ENCODE data around the gene TCTN1.
A peak's percentile ranks its signal among the peaks of the same experiment; 100 is the strongest.

Gene TCTN1

DNA sequence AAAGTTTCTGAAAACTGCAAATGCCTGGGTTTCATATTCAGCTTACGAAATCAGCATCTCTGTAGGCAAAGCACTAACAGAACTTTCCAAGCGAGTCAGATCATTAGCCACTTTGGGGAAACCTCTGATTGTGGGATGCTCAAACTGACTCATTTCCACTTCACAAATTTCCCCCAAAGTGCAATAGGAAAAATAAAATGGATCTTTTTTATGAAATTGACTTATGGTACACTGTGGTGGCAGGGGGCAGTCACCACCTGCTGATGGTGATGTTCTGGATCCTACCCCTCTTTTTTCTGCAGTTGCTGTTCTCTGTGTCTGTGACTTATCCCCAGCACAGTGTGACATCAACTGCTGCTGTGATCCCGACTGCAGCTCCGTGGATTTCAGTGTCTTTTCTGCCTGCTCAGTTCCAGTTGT, 5.6 kb downstream of the TCTN1 start:
- TF ChIP-seq, protein P1, sequence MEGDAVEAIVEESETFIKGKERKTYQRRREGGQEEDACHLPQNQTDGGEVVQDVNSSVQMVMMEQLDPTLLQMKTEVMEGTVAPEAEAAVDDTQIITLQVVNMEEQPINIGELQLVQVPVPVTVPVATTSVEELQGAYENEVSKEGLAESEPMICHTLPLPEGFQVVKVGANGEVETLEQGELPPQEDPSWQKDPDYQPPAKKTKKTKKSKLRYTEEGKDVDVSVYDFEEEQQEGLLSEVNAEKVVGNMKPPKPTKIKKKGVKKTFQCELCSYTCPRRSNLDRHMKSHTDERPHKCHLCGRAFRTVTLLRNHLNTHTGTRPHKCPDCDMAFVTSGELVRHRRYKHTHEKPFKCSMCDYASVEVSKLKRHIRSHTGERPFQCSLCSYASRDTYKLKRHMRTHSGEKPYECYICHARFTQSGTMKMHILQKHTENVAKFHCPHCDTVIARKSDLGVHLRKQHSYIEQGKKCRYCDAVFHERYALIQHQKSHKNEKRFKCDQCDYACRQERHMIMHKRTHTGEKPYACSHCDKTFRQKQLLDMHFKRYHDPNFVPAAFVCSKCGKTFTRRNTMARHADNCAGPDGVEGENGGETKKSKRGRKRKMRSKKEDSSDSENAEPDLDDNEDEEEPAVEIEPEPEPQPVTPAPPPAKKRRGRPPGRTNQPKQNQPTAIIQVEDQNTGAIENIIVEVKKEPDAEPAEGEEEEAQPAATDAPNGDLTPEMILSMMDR (IDR thresholded peaks at IDR 0.05; ENCODE audit: insufficient read depth, low read depth, low read length, missing control alignments) = peak; percentile 30
- DNase-seq (ENCODE audit: low read depth) = peak; percentile 86
- H3K4me3 ChIP-seq (ENCODE audit: low read depth, low read length) = peak overlapping the region; percentile 60

DNA sequence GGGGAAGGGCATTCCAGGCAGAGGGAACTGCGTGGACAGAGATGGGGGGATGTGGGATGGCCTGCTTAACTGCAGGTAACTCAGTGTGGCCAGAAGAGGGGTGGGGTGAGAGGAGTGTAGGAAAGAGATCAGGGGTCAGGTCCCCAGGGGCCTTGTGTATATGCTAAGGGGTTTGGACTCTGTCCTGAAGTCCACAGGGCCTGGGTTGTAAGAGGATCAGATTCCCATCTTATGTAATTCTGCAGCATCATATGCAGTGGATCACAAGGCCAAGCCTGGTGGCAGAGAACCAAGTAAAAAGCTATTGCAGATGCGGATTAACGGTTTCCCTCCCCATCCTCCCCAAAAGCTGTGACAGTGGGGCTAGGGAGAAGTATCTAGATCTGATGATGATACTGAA, 8.7 kb downstream of the TCTN1 start:
- H3K4me3 ChIP-seq (ENCODE audit: low read depth, low read length) = no peak overlapping the region
- TF ChIP-seq, protein P1 (IDR thresholded peaks at IDR 0.05; ENCODE audit: insufficient read depth, low read depth, low read length, missing control alignments) = no peak
- no peak for DNase-seq (ENCODE audit: low read depth)

DNA sequence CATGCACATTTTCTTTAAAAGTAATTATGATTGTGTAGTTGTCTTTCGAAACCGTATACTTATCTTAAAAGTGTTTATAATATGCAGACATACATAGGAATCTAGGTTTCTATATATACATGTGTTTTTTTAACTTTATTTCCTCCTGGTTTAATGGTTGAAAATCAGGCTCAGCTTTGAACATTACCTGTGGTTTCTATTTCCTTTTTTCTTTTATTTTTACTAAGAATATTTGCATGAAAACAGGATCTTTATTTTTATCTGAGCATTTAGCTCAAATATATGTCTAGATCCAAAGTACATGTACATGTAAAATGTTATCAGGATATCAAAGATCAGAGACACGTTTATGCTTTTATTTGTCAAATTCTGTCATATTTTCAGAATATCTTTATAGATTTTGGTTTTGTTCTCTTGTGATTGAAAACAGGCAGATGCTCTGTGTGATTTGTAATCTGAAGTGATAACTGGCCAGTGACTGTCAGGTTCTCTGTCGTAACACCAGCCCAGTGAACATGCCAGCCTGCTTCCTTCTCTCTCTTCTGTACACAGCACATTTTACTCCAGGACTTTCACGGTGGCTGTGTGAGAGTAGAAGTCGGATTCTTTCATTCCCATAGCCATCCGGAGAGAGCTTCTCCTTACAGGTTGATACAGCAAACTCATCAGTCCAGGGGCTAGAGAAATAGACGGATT, 13.7 kb downstream of the TCTN1 start:
- TF ChIP-seq, protein P1 (IDR thresholded peaks at IDR 0.05; ENCODE audit: insufficient read depth, low read depth, low read length, missing control alignments) = no peak
- DNase-seq (ENCODE audit: low read depth) = no peak
- no peak overlapping the region; the same call in 1 of the 2 replicates for H3K4me3 ChIP-seq (ENCODE audit: low read depth, low read length)

DNA sequence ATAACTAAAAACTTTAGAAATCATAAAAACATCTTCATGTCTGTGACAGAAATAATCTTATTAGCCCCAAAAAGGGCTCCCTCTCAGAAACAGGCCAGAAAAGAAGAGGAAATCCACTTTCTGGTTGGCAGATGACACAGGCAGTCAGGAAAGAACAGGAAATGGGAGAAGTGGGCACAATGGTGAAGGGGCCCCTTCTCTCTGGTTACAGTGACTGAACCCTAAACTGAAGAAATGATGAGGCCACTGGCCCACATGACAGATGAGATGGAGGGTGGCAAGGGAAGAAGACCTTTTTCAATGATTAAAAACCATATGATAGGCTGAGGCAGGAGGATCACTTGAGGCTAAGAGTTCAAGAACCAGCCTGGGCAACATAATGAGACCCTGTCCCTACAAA, 21.1 kb downstream of the TCTN1 start:
- TF ChIP-seq, protein P1 (IDR thresholded peaks at IDR 0.05; ENCODE audit: insufficient read depth, low read depth, low read length, missing control alignments) = no peak
- no peak for DNase-seq (ENCODE audit: low read depth)
- no peak overlapping the region for H3K4me3 ChIP-seq (ENCODE audit: low read depth, low read length)

DNA sequence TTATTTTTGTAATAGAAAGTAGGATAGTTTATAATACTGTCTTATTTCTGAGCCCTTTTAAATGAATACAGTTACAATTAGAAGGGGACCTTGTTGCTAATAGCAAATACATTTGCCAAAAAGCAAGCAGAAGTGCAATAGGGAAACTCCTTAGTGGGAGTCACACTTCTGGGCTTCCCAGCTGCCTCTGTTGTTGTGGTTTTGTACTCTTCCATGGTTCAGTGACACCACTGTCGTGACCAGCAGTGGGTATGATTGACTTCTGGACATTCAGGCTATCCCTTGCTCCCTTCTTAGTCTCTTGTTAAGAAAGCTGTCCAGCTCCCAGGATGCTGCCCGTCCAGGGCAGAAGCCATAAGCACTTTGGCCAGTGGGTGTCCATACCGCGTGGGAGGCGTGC, 22.6 kb downstream of the TCTN1 start:
- peak; percentile 71 for DNase-seq (ENCODE audit: low read depth)
- TF ChIP-seq, protein P1 (IDR thresholded peaks at IDR 0.05; ENCODE audit: insufficient read depth, low read depth, low read length, missing control alignments) = no peak
- no peak overlapping the region for H3K4me3 ChIP-seq (ENCODE audit: low read depth, low read length)

DNA sequence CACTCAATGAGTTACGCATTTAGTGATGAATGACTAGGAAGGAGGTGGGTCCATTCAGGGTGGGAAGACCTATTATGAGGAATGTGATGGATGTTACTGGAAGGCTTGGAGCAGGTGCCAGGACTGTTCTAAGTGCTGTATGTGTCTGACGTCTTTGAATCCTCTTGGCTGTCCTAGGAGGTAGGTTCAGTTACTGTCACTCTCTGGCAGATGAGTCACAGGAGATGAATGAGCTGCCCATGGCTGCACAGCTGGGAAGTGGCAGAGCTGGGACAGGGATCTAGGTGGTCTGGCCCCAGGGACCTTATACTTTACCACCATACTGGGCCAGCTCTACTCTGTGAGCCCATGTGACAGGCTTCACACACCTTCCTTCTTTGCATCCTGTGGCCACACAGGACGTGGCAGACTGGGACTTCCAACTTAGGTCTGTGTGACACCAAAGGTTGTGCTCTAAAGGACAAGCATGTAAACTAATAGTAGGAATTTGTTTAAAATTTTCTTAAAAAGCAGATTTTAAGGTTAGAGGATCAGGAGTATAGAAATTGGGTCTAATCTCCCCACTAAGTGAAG, 24.0 kb downstream of the TCTN1 start:
- TF ChIP-seq, protein P1 (IDR thresholded peaks at IDR 0.05; ENCODE audit: insufficient read depth, low read depth, low read length, missing control alignments) = no peak
- no peak for DNase-seq (ENCODE audit: low read depth)
- no peak overlapping the region for H3K4me3 ChIP-seq (ENCODE audit: low read depth, low read length)
